ENCODE measurements around the gene THOC1. TPM values are rescaled to one million over a fixed set of nuclear protein-coding genes. Genes with fewer than 3 reads are reported as not detected.
A peak's percentile ranks its signal among the peaks of the same experiment; 100 is the strongest.

The THOC1 gene
- total and polyA plus RNA-seq, 2 donors from 2014 or later: 22.4 to 32.6 TPM

DNA sequence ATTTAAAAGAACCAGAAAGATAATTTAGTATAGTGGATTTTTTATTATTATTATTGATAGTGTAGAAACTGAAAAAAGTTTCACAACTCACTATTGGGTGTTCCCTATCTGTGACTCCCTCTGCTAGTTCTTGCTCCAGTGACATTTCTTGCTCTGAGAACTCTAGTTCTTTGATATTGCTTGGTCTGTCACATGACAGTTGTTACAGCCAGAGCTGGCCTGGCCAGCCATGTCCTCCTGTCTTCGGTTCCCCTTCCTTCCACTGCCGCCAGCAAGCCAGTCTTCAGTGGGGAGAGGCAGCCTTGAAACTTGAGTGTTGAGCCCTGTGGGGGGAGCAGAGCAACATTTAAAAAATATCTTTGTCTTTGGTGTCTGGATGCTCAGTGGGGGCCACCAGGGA, 7.6 kb upstream of the THOC1 start:
- Histone ChIP-seq H3K27me3 (ENCODE audit: control insufficient read depth, insufficient read depth, low read length) (no peaks in the 10 kb centered on the region), H3K9me3 (ENCODE audit: control insufficient read depth in 2 of 3, insufficient read depth in 1 of 3, low read length in 3 of 3) (no peaks in the 10 kb centered on the region), H3K4me3 (ENCODE audit: low read length in 3 of 3) (no peak overlapping the region), H3K27ac (ENCODE audit: low read depth in 2 of 2, low read length in 2 of 2) (no peak overlapping the region), H3K9ac (ENCODE audit: low read length in 3 of 3) (no peak overlapping the region), H3K36me3 (ENCODE audit: control insufficient read depth in 2 of 3, insufficient read depth in 3 of 3, low read length in 3 of 3) (no peaks in the 10 kb centered on the region), H3K4me1 (ENCODE audit: control insufficient read depth in 2 of 3, insufficient read depth in 2 of 3, low read depth in 1 of 3, low read length in 3 of 3) (no peaks in the 10 kb centered on the region)
- peak in 1 of 5 donors; percentile 6 for DNase-seq
- no peak for FAIRE-seq
- TF ChIP-seq, protein P1, sequence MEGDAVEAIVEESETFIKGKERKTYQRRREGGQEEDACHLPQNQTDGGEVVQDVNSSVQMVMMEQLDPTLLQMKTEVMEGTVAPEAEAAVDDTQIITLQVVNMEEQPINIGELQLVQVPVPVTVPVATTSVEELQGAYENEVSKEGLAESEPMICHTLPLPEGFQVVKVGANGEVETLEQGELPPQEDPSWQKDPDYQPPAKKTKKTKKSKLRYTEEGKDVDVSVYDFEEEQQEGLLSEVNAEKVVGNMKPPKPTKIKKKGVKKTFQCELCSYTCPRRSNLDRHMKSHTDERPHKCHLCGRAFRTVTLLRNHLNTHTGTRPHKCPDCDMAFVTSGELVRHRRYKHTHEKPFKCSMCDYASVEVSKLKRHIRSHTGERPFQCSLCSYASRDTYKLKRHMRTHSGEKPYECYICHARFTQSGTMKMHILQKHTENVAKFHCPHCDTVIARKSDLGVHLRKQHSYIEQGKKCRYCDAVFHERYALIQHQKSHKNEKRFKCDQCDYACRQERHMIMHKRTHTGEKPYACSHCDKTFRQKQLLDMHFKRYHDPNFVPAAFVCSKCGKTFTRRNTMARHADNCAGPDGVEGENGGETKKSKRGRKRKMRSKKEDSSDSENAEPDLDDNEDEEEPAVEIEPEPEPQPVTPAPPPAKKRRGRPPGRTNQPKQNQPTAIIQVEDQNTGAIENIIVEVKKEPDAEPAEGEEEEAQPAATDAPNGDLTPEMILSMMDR (IDR thresholded peaks at IDR 0.05; ENCODE audit: borderline replicate concordance, extremely low read depth, insufficient read depth): no peak
- intact Hi-C loops (cut with DNase I): no loop called here

- TF ChIP-seq, protein P1 (IDR thresholded peaks at IDR 0.05; ENCODE audit: borderline replicate concordance, extremely low read depth, insufficient read depth): no peak
- Histone ChIP-seq H3K4me3 (ENCODE audit: low read length in 3 of 3) (no peak overlapping the region), H3K4me1 (ENCODE audit: control insufficient read depth in 2 of 3, insufficient read depth in 2 of 3, low read depth in 1 of 3, low read length in 3 of 3) (peaks cover 0 to 5% (median 0%) of the 10 kb centered on the region in 3 donors), H3K9ac (ENCODE audit: low read length in 3 of 3) (no peak overlapping the region), H3K36me3 (ENCODE audit: control insufficient read depth in 2 of 3, insufficient read depth in 3 of 3, low read length in 3 of 3) (no peaks in the 10 kb centered on the region), H3K27me3 (ENCODE audit: control insufficient read depth, insufficient read depth, low read length) (no peaks in the 10 kb centered on the region), H3K27ac (ENCODE audit: low read depth in 2 of 2, low read length in 2 of 2) (no peak overlapping the region), H3K9me3 (ENCODE audit: control insufficient read depth in 2 of 3, insufficient read depth in 1 of 3, low read length in 3 of 3) (no peaks in the 10 kb centered on the region)
- FAIRE-seq: no peak
- intact Hi-C loops (cut with DNase I): no loop called here
- DNase-seq: no peak
Observed at GRCh38 chr18:274313-274712, 6.5 kb upstream of the THOC1 start.

GRCh38 chr18:273525-273924, 5.7 kb upstream of the THOC1 start:
- FAIRE-seq: no peak
- intact Hi-C loops (cut with DNase I): no loop called here
- Histone ChIP-seq H3K9me3 (ENCODE audit: control insufficient read depth in 2 of 3, insufficient read depth in 1 of 3, low read length in 3 of 3) (no peaks in the 10 kb centered on the region), H3K4me1 (ENCODE audit: control insufficient read depth in 2 of 3, insufficient read depth in 2 of 3, low read depth in 1 of 3, low read length in 3 of 3) (peaks cover 0 to 12% (median 4%) of the 10 kb centered on the region in 3 donors), H3K4me3 (ENCODE audit: low read length in 3 of 3) (no peak overlapping the region), H3K36me3 (ENCODE audit: control insufficient read depth in 2 of 3, insufficient read depth in 3 of 3, low read length in 3 of 3) (no peaks in the 10 kb centered on the region), H3K27me3 (ENCODE audit: control insufficient read depth, insufficient read depth, low read length) (no peaks in the 10 kb centered on the region), H3K27ac (ENCODE audit: low read depth in 2 of 2, low read length in 2 of 2) (no peak overlapping the region), H3K9ac (ENCODE audit: low read length in 3 of 3) (no peak overlapping the region)
- DNase-seq: no peak
- TF ChIP-seq, protein P1 (IDR thresholded peaks at IDR 0.05; ENCODE audit: borderline replicate concordance, extremely low read depth, insufficient read depth): no peak

DNA sequence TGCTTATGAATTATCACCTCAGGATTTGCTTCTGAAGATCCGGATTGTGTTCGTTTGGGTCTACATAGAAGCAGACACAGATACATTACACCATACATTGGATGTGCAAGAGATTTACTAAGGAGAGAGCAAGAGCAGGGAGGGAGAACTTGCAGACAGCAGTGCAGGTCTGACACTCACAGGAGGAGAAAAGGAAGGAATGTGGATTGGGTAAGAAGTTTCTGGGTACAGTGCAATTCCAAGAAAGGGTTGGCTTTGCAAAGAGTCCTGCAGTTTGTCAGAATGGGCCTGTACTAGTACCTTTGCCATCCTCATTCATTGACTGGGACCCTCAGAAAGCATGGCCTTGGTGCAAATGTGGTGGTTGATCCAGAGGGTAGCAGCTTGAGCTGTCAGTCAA, 4.8 kb upstream of the THOC1 start:
- TF ChIP-seq, protein P1 (IDR thresholded peaks at IDR 0.05; ENCODE audit: borderline replicate concordance, extremely low read depth, insufficient read depth): no peak
- Histone ChIP-seq H3K4me3 (ENCODE audit: low read length in 3 of 3) (no peak overlapping the region), H3K4me1 (ENCODE audit: control insufficient read depth in 2 of 3, insufficient read depth in 2 of 3, low read depth in 1 of 3, low read length in 3 of 3) (peaks cover 0 to 12% (median 4%) of the 10 kb centered on the region in 3 donors), H3K27me3 (ENCODE audit: control insufficient read depth, insufficient read depth, low read length) (no peaks in the 10 kb centered on the region), H3K9ac (ENCODE audit: low read length in 3 of 3) (no peak overlapping the region), H3K27ac (ENCODE audit: low read depth in 2 of 2, low read length in 2 of 2) (no peak overlapping the region), H3K9me3 (ENCODE audit: control insufficient read depth in 2 of 3, insufficient read depth in 1 of 3, low read length in 3 of 3) (no peaks in the 10 kb centered on the region), H3K36me3 (ENCODE audit: control insufficient read depth in 2 of 3, insufficient read depth in 3 of 3, low read length in 3 of 3) (no peaks in the 10 kb centered on the region)
- intact Hi-C loops (cut with DNase I): no loop called here
- no peak for DNase-seq
- no peak for FAIRE-seq

Data from kidney (tissue), 14 donors.